Measurements from ENCODE around the gene ATPAF1.

GRCh38 chr1:46630719-46631118 lies 37.4 kb downstream of the ATPAF1 start:
- no peak for TF ChIP-seq RFX5 (IDR thresholded peaks at IDR 0.05)
- no peak for TF ChIP-seq CTCF (IDR thresholded peaks at IDR 0.05)
- TF ChIP-seq CEBPB (IDR thresholded peaks at IDR 0.05), result no peak
- TF ChIP-seq MAFK (IDR thresholded peaks at IDR 0.05; ENCODE audit: partially characterized antibody), result no peak
- TF ChIP-seq USF2 (IDR thresholded peaks at IDR 0.05), result no peak
- no peak for TF ChIP-seq POLR2A (IDR thresholded peaks at IDR 0.05; ENCODE audit: low read length)
- no peak for TF ChIP-seq EHMT2 (IDR thresholded peaks at IDR 0.05; ENCODE audit: low read depth)
- TF ChIP-seq ZSCAN20 (CRISPR knock-in tag; IDR thresholded peaks at IDR 0.05), result no peak
- TF ChIP-seq MAX (IDR thresholded peaks at IDR 0.05), result no peak
- TF ChIP-seq ZFP36 (IDR thresholded peaks at IDR 0.05; ENCODE audit: borderline replicate concordance, partially characterized antibody), result no peak
- TF ChIP-seq REST (IDR thresholded peaks at IDR 0.05), result no peak
- TF ChIP-seq HOXA7 (CRISPR knock-in tag; IDR thresholded peaks at IDR 0.05), result no peak
- no peak for TF ChIP-seq JUNB (IDR thresholded peaks at IDR 0.05)
- no peak for TF ChIP-seq ELK1 (IDR thresholded peaks at IDR 0.05; ENCODE audit: low read depth, low read length)
